ENCODE results near the gene SRGAP1.

The SRGAP1 gene

DNA sequence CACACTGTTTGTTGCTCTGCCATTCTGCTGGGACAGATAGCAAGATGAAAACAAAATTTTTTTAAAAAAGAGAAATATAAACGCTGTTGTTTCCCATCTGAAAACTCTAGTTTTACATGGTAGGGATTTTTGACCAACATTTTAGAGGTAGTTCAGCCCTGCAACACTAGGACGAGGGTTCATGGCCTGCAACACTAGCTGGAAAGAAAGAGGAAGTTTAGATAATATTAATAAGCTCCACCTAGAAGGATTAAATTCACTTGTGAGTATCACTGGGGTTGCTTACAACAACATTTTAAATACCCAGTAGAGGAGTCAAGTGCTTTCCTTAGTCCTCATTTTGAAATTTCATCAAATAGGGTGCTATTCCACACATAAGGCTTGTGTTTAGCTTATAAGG lies 68.2 kb downstream of the SRGAP1 start:
- no peak for DNase-seq

DNA sequence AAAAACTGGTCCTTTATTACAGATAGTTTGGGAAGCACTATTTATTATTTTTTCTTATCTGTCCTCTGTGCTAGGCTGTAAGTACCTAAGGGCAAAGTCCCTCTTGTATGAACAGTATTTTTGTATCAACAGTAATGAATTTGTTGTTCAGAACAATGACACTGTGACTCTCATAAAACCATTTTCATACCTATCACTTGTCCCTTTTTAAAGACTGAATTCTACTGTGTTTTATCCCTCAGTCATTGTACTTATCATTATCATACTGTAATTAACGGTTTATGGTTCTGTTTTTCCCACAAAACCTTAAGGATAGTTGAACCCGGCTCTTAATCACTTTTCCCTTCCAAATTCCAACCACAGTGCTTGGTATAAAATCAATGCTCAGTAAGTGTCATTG lies 69.4 kb downstream of the SRGAP1 start:
- DNase-seq = no peak

DNA sequence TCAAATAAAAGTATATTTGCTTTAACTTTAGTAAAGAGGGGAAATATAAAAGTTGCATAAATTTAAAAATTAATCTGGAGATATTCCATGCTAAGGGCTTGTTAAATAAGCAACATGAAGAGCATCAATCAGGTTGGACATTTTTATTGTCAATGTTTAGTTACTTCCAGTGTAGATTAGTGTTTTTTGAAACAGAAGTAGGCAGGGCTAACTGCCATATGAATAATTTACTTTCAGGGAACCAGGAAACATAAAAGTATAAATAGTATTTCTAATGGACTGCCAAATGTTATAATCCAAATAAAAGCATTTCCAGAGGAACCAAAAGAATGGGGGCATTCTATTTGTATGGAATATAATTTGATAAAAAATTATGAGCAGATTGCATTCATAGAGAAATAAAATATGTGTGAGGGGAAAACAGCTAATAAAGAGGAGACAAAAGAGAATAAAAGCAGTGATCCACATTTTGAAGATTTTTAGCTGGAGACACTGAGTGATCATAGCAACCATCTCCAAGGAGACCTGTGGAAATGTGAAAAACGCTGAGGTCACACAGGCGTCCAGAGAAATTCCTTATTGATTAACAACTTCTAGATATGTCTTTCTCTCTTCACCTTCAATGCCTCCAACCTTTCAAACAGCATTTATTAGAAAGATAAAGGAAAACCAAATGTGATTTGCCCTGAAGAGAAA lies 70.8 kb downstream of the SRGAP1 start:
- DNase-seq = no peak

DNA sequence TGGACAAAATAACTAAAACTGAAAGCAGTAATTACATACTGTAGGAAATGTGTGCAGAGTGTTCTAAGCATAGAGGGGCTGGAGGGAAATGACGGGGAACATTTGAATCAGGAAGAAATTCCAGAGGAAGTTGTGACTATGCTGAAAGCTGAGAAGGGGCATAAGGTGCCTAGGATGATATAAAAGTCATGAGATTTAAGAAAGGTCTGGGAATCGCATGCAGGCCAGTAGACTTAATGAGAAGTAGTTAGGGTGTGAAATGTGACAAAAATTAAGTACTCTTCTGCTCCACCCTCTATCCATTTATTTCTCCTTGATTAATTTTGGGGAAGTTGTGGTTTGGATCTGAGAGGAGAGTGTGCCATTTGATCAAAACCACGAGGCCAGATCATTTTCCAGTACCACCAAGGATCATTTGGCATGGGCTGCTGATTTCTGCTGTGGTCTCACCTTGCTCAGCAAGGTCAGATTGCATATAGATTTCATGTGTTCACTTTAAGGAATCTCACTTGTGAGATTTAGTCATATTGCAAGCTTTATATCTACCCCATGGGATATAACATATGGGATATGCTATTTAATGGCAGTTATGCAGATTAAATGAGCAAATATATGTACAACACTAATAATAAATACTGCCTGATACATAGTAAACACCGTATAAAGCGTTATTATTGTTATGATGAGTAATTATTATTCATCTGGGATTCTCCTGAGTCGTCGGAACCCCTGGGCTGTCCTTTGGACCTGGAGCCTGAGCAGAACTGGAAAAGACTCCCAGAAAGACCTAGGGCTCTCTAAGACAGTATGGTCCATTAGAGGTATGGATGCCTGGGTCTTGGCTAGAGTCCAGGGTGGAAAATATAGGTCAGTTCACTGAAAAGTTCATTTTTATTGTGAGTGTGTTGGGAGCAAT lies 72.3 kb downstream of the SRGAP1 start:
- DNase-seq = no peak

DNA sequence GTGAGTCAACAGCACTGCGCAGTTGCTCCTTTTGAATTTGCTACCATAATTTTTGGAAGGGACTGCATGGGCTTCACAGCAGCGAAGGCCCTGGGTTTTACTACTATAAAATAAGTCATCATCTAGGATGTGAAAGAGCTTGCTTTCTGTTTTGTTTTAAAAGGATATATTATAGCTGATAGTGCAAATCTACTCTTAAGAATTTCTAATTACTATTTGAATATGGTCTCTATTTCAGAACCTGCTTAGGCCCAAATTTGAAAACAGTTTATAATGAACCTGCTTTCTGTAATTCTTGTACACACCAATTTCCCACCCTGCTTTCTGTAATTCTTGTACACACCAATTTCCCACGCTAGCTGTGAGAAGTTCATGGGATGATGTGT lies 73.0 kb downstream of the SRGAP1 start:
- no peak for DNase-seq

DNA sequence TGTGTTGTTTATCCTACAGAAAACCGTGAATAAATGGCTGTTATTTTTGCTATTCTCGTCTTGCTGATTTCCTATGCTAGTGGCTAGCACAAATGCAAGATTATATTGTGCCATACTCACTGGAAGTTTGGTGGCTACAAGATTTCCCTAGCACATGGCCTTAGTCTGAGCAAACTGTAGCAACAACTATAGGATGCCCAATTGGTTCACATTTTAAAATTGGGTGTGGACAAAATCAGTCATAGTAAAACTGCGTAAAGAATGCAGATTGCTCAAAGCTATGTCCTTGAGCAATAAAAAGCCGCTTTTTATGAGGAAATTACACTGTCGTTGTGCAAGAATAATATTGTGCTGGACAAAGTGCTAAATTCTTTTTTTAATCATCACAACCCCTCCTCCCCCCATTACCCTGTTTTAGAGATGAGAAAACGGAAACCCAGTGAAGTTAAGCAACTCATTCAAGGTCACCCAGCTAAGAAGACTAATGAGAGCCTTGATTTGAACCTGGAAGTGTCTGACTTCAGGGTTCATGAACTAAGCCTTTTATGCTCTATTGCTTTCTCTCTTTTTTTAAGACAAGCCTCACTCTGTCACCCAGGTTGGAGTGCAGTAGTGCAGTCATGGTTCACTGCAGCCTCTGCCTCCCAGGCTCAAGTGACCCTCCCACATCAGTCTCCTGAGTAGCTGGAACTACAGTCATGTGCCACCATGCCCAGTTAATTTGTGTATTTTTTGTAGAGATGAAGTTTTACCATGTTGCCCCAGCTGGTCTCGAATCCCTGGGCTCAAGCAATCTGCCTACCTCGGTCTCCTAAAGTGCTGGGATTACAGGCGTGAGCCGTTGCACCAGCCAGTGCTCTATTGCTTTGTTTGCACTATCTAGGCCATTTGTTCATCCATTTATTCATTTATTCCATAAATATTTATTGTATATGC lies 73.6 kb downstream of the SRGAP1 start:
- DNase-seq = no peak

DNA sequence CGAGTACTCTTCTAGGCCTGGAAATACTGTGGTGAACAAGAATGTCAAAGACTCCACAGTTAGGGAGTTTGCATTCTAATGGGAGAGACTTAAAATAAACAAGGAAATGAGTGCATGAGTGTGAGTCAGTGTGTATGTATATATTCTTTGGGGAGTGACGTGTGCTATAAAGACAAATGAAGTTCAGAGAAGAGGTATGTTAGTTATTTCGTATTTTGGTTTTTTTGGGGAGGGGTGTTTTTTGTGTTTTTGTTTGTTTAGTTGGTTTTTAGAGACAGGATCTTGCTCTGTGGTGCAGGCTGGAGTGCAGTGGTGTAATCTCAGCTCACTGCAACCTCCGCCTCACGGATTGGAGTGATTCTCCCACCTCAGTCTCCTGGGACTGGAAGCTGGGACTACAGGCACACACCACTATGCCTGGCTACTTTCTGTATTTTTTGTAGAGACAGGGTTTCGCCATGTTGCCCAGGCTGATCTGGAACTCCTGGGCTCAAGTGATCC lies 74.3 kb downstream of the SRGAP1 start:
- DNase-seq = no peak

DNA sequence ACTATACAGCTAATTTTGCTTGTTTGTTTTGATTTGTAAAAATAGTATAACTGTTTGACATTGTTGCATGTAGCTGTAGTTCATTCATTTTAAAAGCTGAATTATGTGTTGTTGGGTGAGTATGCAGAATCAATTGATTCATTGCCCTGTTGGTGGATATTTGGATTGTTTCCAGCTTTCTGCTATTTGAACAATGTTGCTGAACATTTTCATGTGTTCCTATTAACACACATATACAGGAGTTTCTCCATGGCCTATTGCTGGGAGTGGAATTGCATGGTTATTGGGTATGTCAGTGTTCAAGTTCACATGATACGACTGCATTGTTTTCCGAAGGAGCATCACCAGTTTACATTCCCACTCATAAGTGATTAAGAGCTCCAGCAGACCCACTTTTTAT lies 75.3 kb downstream of the SRGAP1 start:
- DNase-seq = no peak

DNA sequence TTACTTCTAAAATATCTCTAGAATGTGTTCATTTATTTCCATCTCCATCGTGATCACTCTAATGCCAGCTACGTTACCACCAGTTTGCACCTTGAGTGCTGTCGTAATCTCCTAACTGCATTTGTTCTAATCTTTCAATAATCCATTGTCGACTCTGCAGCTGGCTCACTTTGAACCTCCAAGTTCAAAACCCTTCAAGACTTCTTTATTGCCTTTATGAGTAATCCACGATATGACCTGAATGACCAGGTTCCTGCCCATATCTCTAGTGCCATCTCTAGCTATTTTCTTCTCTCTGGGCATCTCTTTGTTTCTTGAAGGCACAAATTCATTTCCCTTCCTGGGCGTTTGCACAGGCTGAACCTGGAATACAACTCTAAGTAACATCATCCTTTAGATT lies 76.7 kb downstream of the SRGAP1 start:
- DNase-seq = no peak

DNA sequence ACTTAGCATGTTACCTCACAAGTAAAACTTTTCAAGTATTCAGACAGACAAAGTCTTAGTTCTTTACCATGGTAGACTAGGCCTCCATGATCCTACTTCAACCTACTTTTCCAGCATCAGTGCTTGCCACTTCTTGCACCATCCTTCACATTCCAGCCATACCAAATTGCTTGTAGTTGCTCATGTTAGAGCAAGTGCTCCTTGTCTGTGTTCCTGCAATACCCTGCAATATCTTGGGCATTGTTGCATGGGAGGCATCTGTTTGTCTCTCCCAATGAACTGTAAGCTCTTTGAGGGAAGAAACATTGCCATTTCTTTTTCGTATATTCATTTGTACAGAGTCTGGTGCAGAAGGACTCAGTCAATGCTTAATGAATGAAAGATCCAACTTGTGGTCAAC lies 78.0 kb downstream of the SRGAP1 start:
- no peak for DNase-seq

DNA sequence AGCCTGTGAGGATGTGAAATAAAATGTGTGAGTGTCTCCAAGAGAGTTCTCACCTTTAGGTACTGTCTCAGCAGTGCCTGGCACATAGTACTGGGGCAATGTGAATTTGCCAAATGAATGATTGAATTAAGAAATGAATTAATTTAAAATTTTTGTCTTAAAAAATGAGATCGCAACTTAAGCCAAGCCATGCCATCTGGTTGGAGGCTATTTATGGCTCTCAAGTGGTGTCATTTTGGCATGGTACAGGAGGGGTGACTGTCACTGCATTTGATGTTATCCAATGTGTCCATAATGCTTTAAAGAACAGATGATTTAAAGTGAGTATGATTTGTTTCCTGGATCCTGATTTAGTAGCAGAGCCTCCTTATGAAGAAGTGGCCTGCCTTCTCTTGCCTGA lies 80.3 kb downstream of the SRGAP1 start:
- DNase-seq = no peak

DNA sequence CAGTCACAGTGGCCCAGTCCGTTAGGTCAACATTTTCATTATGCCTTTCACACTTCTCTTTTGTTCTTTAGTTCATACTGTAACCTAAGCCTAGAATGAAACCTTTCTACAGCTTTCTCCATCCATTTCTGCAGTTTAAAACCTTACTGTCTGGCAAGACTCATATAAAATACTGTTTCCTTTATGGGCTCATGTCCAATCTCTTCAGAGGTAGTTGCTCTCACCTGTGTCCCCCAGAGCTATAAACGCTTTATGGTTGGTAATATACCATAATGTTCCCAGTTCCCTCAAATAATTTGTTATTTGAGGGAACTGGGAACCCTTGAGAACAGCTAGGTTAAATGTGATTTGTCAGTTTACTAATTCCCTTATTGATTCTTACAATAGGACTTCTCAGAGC lies 83.0 kb downstream of the SRGAP1 start:
- DNase-seq = no peak

DNA sequence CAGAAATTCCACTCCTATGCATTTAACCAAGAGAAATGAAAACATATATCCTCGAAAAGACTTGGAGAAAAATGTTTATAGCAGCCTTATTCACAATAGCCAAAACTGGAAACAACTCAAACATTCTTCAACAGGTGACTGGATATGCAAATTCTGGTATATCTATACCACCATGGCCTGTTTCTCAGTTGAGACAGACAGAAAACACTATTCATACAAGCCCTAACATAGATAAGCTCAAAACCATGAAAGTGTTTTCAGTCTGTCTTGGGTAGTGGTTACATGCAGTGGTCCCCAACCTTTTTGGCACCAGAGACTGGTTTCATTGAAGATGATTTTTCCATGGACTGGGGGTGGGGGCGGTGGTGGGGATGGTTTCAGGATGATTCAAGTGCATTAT lies 83.8 kb downstream of the SRGAP1 start:
- DNase-seq = no peak

DNA sequence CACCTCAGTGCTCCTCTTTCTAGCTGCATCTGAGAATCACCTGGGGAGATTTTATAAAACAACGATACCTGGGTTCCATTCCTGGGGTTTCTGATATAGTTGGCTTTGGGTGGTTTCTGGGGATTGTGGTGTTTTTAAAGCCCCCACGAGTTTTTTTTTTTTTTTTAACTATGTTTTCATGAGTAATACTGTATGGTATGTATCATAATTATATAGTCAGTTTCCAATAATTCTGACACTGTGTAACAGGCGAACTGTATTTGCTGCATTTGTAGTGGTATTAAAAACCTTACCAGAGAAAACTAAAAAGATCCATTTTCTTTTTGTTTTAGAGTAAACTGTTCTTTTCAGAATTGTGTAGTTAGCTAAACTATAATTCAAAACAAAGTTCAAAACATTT lies 84.9 kb downstream of the SRGAP1 start:
- no peak for DNase-seq

DNA sequence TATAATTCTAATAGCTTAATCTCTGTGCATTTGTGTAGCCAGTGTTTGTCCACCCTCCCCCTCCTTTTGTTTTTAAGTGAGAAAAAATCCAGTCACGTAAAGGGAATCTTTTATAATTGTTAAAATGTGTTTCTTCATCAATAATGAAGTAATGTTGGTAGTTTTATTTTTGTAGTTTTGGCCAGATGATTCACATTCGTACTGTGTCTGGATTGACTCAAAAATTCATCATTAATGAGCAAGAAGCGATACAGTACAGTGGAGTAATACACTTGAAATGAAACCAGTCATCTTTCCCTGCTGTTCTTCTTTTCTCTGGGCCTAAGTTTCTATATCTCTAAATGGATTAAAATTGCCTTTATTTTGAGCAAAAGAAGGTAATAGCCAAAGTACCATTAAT lies 86.5 kb downstream of the SRGAP1 start:
- DNase-seq = no peak

DNA sequence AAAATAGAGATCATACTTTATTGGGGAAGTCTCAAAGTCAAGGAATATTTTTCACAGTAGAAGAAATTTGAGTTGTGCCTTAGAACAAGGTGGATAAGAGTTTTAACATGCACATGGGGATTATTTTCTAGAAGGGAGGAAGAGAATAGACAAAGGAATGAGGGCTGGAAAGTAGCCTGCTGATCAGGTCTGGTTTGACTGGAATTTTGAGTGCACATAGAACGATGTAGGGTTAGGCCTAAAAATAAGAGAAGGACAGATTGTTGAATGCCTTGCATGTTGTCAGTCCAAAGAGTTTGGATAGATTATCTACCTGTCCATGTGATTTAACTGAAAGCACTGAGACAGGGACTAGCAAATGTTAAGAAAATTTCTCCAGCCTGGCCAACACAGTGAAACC lies 87.2 kb downstream of the SRGAP1 start:
- no peak for DNase-seq

DNA sequence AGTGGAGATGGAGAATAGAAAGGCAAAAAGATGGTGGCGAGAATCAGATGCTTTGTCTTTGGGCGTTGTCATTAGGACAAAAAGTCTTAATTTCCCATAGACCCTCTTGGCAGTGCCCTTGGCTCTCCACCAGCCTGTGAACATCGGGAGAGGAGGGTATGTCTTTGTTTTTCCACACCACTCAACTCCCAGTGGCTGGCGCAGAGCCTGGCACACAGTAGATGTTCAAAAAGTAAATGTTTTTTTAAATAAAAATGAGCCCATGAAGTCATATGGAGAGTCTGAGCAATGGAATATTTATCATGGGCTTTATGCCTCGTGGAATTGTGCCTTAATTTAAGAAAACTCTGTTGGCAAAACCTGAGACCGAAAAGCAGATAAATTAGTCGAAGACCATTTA lies 90.4 kb downstream of the SRGAP1 start:
- no peak for DNase-seq

DNA sequence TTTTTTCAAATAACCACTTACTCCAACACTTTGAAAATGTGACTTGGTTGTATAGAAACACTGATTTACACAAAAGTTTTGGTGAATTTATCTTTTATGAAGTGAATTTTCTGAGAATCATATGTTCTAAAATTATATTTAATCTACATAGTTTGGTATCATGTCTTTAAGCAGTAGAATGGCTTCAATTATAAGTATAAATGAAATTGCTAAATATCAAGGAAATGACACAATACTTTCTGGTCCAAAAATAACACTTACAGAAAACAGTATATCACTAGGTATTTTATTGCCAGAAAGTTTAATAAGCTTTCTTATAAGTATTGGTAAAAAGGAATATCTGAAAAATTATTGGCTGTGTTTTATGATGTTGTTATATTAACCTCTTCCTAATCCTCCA lies 90.9 kb downstream of the SRGAP1 start:
- DNase-seq = no peak

DNA sequence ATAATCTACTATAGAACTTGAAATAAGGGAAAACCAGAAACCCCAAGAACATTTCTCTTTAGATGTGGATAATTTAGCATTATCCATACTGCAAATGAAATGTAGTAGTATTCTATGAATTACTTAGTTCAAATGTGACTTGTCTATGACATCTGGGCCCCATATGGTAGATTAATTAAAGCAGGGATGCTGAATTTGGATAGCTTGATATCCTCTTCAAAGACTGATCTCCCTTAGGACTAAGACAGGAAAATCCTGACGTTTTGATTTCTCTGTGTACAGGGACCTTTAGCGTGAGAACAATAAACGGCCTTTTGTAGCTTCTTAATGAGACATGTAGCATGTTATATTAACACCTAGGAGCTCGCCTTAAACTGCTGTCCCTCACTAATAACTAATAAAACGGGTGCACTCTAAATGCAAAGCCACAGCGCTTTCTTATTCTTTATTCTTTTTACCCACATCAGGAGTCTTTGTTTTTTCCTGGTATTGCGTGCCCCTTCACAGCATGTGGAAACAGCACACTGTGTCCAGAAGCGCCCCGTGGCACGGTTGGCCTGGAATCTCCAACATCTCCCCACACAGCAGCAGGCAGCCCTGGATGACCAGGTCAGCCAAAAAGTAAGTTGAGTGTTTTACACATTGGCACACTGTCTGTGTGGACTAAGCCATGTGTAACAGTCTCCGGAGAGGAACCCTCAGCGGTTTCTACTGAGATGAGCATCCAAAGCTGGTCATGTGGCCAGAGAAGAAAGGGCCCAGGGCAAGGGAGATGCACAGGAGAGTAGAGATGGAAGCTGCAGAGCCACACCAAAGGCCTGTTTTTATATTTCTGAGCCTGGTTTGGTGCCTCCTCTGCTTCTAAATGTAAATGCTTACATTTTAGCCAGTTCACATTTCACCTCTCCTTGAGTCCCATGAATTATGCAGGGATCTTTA lies 93.1 kb downstream of the SRGAP1 start:
- DNase-seq = no peak

DNA sequence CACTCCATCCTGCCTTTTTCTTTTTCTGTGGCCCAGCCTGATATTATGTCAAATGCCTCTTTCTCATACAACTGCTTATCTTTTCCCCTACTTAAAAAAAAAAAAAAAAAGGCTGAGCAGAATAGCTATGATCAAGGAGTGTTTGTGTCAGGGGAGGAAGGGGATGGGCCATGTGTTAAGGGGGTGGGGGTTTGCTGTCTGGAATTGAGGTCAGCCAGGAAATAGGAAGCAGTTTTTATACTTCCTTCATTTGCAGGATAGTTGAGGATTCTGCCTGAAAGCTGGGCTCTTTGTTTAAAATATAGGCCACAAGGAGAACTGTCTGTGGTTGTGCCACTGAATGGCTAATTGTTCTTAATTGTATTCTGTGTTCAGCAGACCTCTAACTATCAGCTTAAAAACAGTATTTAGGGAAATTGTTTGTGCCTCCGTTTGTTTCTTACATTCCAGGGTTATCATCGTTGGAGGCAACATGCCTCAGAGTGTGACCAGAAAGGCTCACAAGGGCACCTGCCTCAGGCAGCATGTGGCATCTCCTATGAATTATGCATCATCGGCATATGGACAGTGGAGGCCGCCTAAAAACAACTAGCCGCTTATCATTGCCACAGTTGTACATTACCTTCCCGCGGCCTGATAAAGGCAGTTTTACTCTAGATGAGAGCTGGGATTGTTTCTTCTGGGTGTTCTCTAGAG lies 96.0 kb downstream of the SRGAP1 start:
- DNase-seq = no peak

DNA sequence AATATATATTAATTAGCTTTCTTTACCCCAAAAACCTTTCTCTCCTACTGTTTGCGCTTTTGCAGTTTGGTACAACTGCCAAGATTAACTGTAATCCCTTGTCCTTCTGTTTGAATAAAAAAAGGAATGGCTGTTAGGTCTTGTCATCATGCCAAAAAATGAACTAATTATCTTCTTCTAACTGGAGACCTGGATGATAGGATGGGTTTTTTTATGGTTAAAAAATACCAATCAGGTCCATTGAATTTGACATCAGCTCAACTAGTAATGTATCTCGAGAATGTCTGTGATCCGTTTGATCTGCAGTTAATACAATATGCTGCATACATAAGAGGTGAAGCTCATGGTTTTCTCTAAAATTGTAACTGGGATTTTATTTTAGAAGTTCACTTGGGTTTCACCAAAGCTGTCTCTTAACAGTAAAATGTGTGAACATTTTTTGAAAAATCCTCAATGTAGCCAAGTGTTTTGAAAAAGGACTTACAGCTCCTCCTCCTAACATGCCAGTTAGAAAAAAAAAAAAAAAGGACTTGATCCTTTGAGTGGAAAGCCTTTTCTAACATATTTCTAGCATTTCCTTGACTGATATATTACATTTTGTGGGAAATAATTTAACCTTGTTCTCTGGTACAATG lies 96.8 kb downstream of the SRGAP1 start:
- DNase-seq = no peak

Measured in activated CD4-positive, alpha-beta T cell treated with anti-CD3 and anti-CD28 coated beads, Interleukin-2, amount 50 U/mL, for 16 hours (primary cell).